Endothelial cell of umbilical vein (primary cell): ENCODE results near the gene TRIM56. TPM values are rescaled to one million over a fixed set of nuclear protein-coding genes. Genes with fewer than 3 reads are reported as not detected.

Experiments
- BruUV-seq: library from RNA; stranded (reverse); fragments of 400-500 nt; replicated peaks from 2 replicates; lab custom pipeline; 2021; lab: Mats Ljungman, UMichigan
- CTCF ChIA-PET: fragments of 300-600, 350-600 bp; sonication (Branson Sonifier 250); formaldehyde crosslinking; loops from one replicate; lab custom pipeline; 2021; ENCODE audit warnings: antibody characterized with exemption, inconsistent platforms; lab: Charles Lee
- POLR2A ChIA-PET: fragments of 300-600, 350-600 bp; sonication (Branson Sonifier 250); formaldehyde crosslinking; loops from one replicate; lab custom pipeline; 2021; ENCODE audit warnings: antibody characterized with exemption, inconsistent platforms; lab: Charles Lee
- DNase-seq: peaks from one replicate; pipeline ENCODE4 v3.0.0-alpha.2; 2011; ENCODE audit warnings: low read depth, low spot score
- FAIRE-seq: peaks from 2 replicates; lab custom pipeline; 2011; peaks lifted over from hg19 to GRCh38; lab: Jason Lieb, UNC
- H2AFZ ChIP-seq: 2 replicates; pipeline ENCODE4 v1.6.0; 2012; ENCODE audit warnings: low read depth, low read length, control low read depth, inconsistent platforms
- H3K27ac ChIP-seq: 2 replicates; pipeline ENCODE4 v1.5.1; 2011; ENCODE audit warnings: low read depth, mild to moderate bottlenecking, control low read depth, low read length, moderate library complexity; ENCODE audit not compliant: insufficient read depth
- H3K27me3 ChIP-seq, 2 experiments: 2 replicates each; pipeline versions ENCODE4 v1.6.0 to v1.6.1; 2011; ENCODE audit warnings: low read length in 2 of 2, mixed read lengths in 1 of 2; ENCODE audit not compliant: control insufficient read depth in 2 of 2, insufficient read depth in 2 of 2
- H3K36me3 ChIP-seq, 2 experiments: 2 replicates in 1 of 2; 3 replicates in 1 of 2; pipeline ENCODE4 v1.5.1; 2011; ENCODE audit warnings: low read length in 2 of 2, mild to moderate bottlenecking in 1 of 2, moderate library complexity in 1 of 2; ENCODE audit not compliant: control insufficient read depth in 2 of 2, insufficient read depth in 2 of 2; ENCODE audit errors: extremely low read depth in 1 of 2
- H3K4me1 ChIP-seq: 3 replicates; pipeline ENCODE4 v1.5.1; 2011; ENCODE audit warnings: mild to moderate bottlenecking, low read length; ENCODE audit not compliant: control insufficient read depth, insufficient read depth; ENCODE audit errors: extremely low read depth
- H3K4me2 ChIP-seq: 2 replicates; pipeline ENCODE4 v1.6.1; 2011; ENCODE audit warnings: low read length, control low read depth, mixed read lengths; ENCODE audit not compliant: insufficient read depth
- H3K4me3 ChIP-seq, 3 experiments: fragments of 200-600 bp in 1 of 3; sonication (generic), shearing (Covaris generic) in 1 of 3; replicated peaks in 1 of 3; 2 replicates each; pipeline ENCODE4 v1.5.1; 2011 to 2016; ENCODE audit warnings: control low read depth in 3 of 3, low read length in 3 of 3, mild to moderate bottlenecking in 2 of 3, inconsistent platforms in 1 of 3, low read depth in 1 of 3, moderate library complexity in 1 of 3; ENCODE audit not compliant: insufficient read depth in 1 of 3
- H3K79me2 ChIP-seq: 2 replicates; pipeline ENCODE4 v1.6.0; 2012; ENCODE audit warnings: low read length, inconsistent platforms; ENCODE audit not compliant: control insufficient read depth, insufficient read depth
- H3K9ac ChIP-seq: replicated peaks from 2 replicates; pipeline ENCODE3; 2011; ENCODE audit warnings: low read length, control low read depth; ENCODE audit not compliant: insufficient read depth; ENCODE audit errors: extremely low read depth
- H3K9me1 ChIP-seq: replicated peaks from 3 replicates; pipeline ENCODE4 v1.6.0; 2011; ENCODE audit warnings: mild to moderate bottlenecking, low read length; ENCODE audit not compliant: control insufficient read depth, insufficient read depth; ENCODE audit errors: extremely low read depth
- H3K9me3 ChIP-seq: replicated peaks from 2 replicates; pipeline ENCODE4 v1.5.1; 2012; ENCODE audit warnings: low read length, inconsistent platforms; ENCODE audit not compliant: control insufficient read depth, insufficient read depth
- H4K20me1 ChIP-seq: replicated peaks from 2 replicates; pipeline ENCODE3; 2011; ENCODE audit warnings: mild to moderate bottlenecking, low read length; ENCODE audit not compliant: control insufficient read depth, insufficient read depth; ENCODE audit errors: extremely low read depth
- EZH2 ChIP-seq: IDR thresholded peaks from 2 replicates; pipeline ENCODE4 v1.6.1; 2012; ENCODE audit warnings: borderline replicate concordance, low read depth, mild to moderate bottlenecking, moderate library complexity, low read length, inconsistent platforms; ENCODE audit not compliant: severe bottlenecking
- FOS ChIP-seq: IDR thresholded peaks from 2 replicates; pipeline ENCODE4 v1.6.1; 2011; ENCODE audit warnings: mild to moderate bottlenecking, low read length, moderate library complexity, borderline replicate concordance; ENCODE audit not compliant: insufficient read depth
- GATA2 ChIP-seq: IDR thresholded peaks from 2 replicates; pipeline ENCODE4 v1.7.0; 2011; ENCODE audit warnings: low read depth, mild to moderate bottlenecking, moderate library complexity, mixed read lengths, low read length; ENCODE audit not compliant: insufficient read length, insufficient read depth
- JUN ChIP-seq: IDR thresholded peaks from 2 replicates; pipeline ENCODE4 v1.6.1; 2011; ENCODE audit warnings: borderline replicate concordance, low read depth; ENCODE audit not compliant: insufficient read length, insufficient read depth
- MYC ChIP-seq: IDR thresholded peaks from one replicate; pipeline ENCODE4 v1.6.1; 2011; ENCODE audit warnings: mild to moderate bottlenecking, low read depth, low read length
- POLR2A ChIP-seq: IDR thresholded peaks from 2 replicates; pipeline ENCODE4 v1.6.1; 2012; ENCODE audit warnings: low read depth, mild to moderate bottlenecking, control low read depth, low read length
- POLR2AphosphoS5 ChIP-seq: IDR thresholded peaks from 2 replicates; pipeline ENCODE4 v1.6.1; 2012; ENCODE audit warnings: low read depth, mild to moderate bottlenecking, control low read depth, low read length, moderate library complexity; ENCODE audit not compliant: insufficient read depth
- dilution Hi-C: fragments of 300-500 bp; cut with MboI; formaldehyde crosslinking; loops from one replicate; pipeline ENCODE4 v1.15.0; 2019; ENCODE audit warnings: low sequenced_read_pairs; ENCODE audit not compliant: extremely low pct_ligation_motif_present
- intact Hi-C: fragments of 100-400 bp; cut with micrococcal nuclease; formaldehyde crosslinking; loops from one replicate; pipeline ENCODE4 v1.10.0; 2022
- polyA plus RNA-seq, 4 experiments: library from polyadenylated mRNA; depleted of rRNA in 3 of 4; stranded (reverse) in 3 of 4; unstranded in 1 of 4; fragments of >200 nt; gene quantifications; 2 replicates each; pipeline versions ENCODE4 v1.2.1 to v1.2.3, GENCODE V29; 2011 to 2012; ENCODE audit warnings: missing spikeins in 1 of 4
- total RNA-seq: library from RNA; stranded (reverse); gene quantifications from 2 replicates; pipeline ENCODE4 v1.2.3, GENCODE V29; 2021
- TF ChIP-seq, protein P1 (sequence below), 2 donors: IDR thresholded peaks; 1 replicate in 1 of 2; 2 replicates in 1 of 2; pipeline ENCODE4 v1.5.1; 2011; ENCODE audit warnings: low read length in 2 of 2, mild to moderate bottlenecking in 2 of 2, moderate library complexity in 2 of 2, control low read depth in 1 of 2, inconsistent platforms in 1 of 2, low read depth in 1 of 2; ENCODE audit not compliant: insufficient read depth in 1 of 2; ENCODE audit errors: extremely low read depth in 1 of 2
- TF ChIP-seq, protein P2 (sequence below): IDR thresholded peaks from 2 replicates; pipeline ENCODE4 v1.6.1; 2011; ENCODE audit not compliant: insufficient read depth, insufficient read length

TRIM56 gene
- total and polyA plus RNA-seq, 2 donors (not counting 3 experiments of a cell fraction or from before 2014, with no cell fraction given), result 2.3 to 25.1 TPM

- peak; percentile 98 for FAIRE-seq
These were observed 14.9 kb downstream of the TRIM56 start for GRCh38 chr7:101099969-101100781.

More at GRCh38 chr7:101099969-101100781, 14.9 kb downstream of the TRIM56 start:
- H3K4me1 ChIP-seq, result peaks cover 43% of the 10 kb centered on the region
- POLR2A ChIA-PET, result interaction anchor here (0.6 to 3.2 kb wide), 11 partner anchors 12 to 1013 kb away, joined by 3 to 38 read pairs (median 9); partner anchors contain the start of gene SERPINE1
- H3K9me3 ChIP-seq, result no peaks in the 10 kb centered on the region
- peak; percentile 97 for DNase-seq
- no peaks in the 10 kb centered on the region for H3K36me3 ChIP-seq
- H3K79me2 ChIP-seq, result peaks cover 12% of the 10 kb centered on the region
- H3K9me1 ChIP-seq, result no peaks in the 10 kb centered on the region
- intact Hi-C loops (loop anchor here (1.0 kb wide), 4 partner anchors 8 to 26 kb away; no protein-coding TSS in a partner anchor), dilution Hi-C loops (no loop called here)
- no peak overlapping the region for H3K4me2 ChIP-seq
- BruUV-seq, result TSS peak; percentile 73
- peak overlapping the region; percentile 61 for H3K9ac ChIP-seq
- no peak overlapping the region for H3K4me3 ChIP-seq
- peak overlapping the region; percentile 89 for H3K27ac ChIP-seq
- TF ChIP-seq POLR2A (peak; percentile 89), EZH2 (no peak), JUN (peak; percentile 92), FOS (peak; percentile 99), POLR2AphosphoS5 (peak; percentile 99), MYC (peak; percentile 82), GATA2 (peak; percentile 82)
- TF ChIP-seq, protein P1, sequence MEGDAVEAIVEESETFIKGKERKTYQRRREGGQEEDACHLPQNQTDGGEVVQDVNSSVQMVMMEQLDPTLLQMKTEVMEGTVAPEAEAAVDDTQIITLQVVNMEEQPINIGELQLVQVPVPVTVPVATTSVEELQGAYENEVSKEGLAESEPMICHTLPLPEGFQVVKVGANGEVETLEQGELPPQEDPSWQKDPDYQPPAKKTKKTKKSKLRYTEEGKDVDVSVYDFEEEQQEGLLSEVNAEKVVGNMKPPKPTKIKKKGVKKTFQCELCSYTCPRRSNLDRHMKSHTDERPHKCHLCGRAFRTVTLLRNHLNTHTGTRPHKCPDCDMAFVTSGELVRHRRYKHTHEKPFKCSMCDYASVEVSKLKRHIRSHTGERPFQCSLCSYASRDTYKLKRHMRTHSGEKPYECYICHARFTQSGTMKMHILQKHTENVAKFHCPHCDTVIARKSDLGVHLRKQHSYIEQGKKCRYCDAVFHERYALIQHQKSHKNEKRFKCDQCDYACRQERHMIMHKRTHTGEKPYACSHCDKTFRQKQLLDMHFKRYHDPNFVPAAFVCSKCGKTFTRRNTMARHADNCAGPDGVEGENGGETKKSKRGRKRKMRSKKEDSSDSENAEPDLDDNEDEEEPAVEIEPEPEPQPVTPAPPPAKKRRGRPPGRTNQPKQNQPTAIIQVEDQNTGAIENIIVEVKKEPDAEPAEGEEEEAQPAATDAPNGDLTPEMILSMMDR (IDR thresholded peaks at IDR 0.05; ENCODE audit: extremely low read depth in 1 of 2, insufficient read depth in 1 of 2, low read depth in 1 of 2, low read length in 2 of 2), result no peak
- TF ChIP-seq, protein P2, sequence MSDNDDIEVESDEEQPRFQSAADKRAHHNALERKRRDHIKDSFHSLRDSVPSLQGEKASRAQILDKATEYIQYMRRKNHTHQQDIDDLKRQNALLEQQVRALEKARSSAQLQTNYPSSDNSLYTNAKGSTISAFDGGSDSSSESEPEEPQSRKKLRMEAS, result peak; percentile 56
- H2AFZ ChIP-seq, result no peak overlapping the region
- CTCF ChIA-PET, result interaction anchor here (0.7 to 6.1 kb wide), 8 partner anchors 9 to 93 kb away, joined by 3 to 38 read pairs (median 7); partner anchors contain the start of gene SERPINE1
- H4K20me1 ChIP-seq, result no peaks in the 10 kb centered on the region
- H3K27me3 ChIP-seq, result no peaks in the 10 kb centered on the region
